ENCODE data around the gene DLGAP3. TPM values are rescaled to one million over a fixed set of nuclear protein-coding genes. Genes with fewer than 3 reads are reported as not detected.

The DLGAP3 gene
- polyA plus RNA-seq, 2 of the 4 experiments (the other 2 are of a cell fraction), result 0.05 TPM; not detected in 1

GRCh38 chr1:34974626-34975025 is 45.2 kb upstream of the DLGAP3 start:
- WGBS (ENCODE audit: missing lambda C conversion rate), result 66% methylated on average over 8 of the region's 8 CpGs
- no peak overlapping the region for H3K27ac ChIP-seq
- H3K4me2 ChIP-seq, result no peak overlapping the region
- CTCF ChIA-PET, result interaction anchor here (2.3 kb wide), 1 partner anchor 10 kb away, joined by 6 read pairs; the partner anchor contains the start of gene TMEM35B
- FAIRE-seq (no peak), DNase-seq (ENCODE audit: low read depth in 1 of 2, low spot score in 1 of 2) (no peak), ATAC-seq (no peak)
- POLR2A ChIA-PET, result no interaction called here
- TF ChIP-seq HEYL (CRISPR knock-in tag; IDR thresholded peaks at IDR 0.05) (no peak), MAFK (IDR thresholded peaks at IDR 0.05; ENCODE audit: partially characterized antibody) (no peak), RAD21 (conservative IDR thresholded peaks at IDR 0.05 in 1 of 2, IDR thresholded peaks at IDR 0.05 in 1 of 2) (no peak), MYC (IDR thresholded peaks at IDR 0.05; ENCODE audit: borderline replicate concordance, low read length) (no peak)
- H3K4me3 ChIP-seq, result no peak overlapping the region
- H3K4me1 ChIP-seq, result no peaks in the 10 kb centered on the region
- no peaks in the 10 kb centered on the region for H3K9me3 ChIP-seq

GRCh38 chr1:34973326-34973725 is 43.9 kb upstream of the DLGAP3 start:
- WGBS (ENCODE audit: missing lambda C conversion rate), result 90% methylated on average over 3 of the region's 3 CpGs
- CTCF ChIA-PET, result interaction anchor here (1.6 kb wide), 1 partner anchor 187 kb away, joined by 4 read pairs; no protein-coding TSS in a partner anchor
- Histone ChIP-seq H3K4me3 (no peak overlapping the region), H3K4me1 (no peaks in the 10 kb centered on the region), H3K27ac (no peak overlapping the region), H3K4me2 (no peak overlapping the region), H3K9me3 (peaks cover 11% of the 10 kb centered on the region)
- no peak for TF ChIP-seq ESRRA (IDR thresholded peaks at IDR 0.05; ENCODE audit: borderline replicate concordance, low read length)
- TF ChIP-seq SMC3 (IDR thresholded peaks at IDR 0.05), result no peak
- no peak for TF ChIP-seq ZNF302 (CRISPR knock-in tag; IDR thresholded peaks at IDR 0.05)
- no peak for TF ChIP-seq E2F6 (IDR thresholded peaks at IDR 0.05; ENCODE audit: borderline replicate concordance, low read depth)
- no peak for TF ChIP-seq NPAS2 (CRISPR knock-in tag; IDR thresholded peaks at IDR 0.05; ENCODE audit: borderline replicate concordance)
- no peak for TF ChIP-seq HOXA7 (CRISPR knock-in tag; IDR thresholded peaks at IDR 0.05)
- no peak for TF ChIP-seq CBX8 (IDR thresholded peaks at IDR 0.05)
- TF ChIP-seq USF2 (IDR thresholded peaks at IDR 0.05), result no peak
- DNase-seq (ENCODE audit: low read depth in 1 of 2, low spot score in 1 of 2) (no peak), ATAC-seq (no peak), FAIRE-seq (no peak)
- POLR2A ChIA-PET, result interaction anchor here (0.6 kb wide), 1 partner anchor 11 kb away, joined by 5 read pairs; the partner anchor contains the start of gene TMEM35B

GRCh38 chr1:34970829-34971228 is 41.4 kb upstream of the DLGAP3 start:
- Histone ChIP-seq H3K27ac (no peak overlapping the region), H3K4me1 (no peaks in the 10 kb centered on the region), H3K9me3 (peaks cover 11% of the 10 kb centered on the region), H3K4me3 (no peak overlapping the region), H3K4me2 (no peak overlapping the region)
- CTCF ChIA-PET, result interaction anchor here (0.8 kb wide), 1 partner anchor 118 kb away, joined by 3 read pairs; no protein-coding TSS in a partner anchor
- no peak for ATAC-seq
- FAIRE-seq, result no peak
- WGBS (ENCODE audit: missing lambda C conversion rate), result 10% methylated on average over 5 of the region's 5 CpGs
- DNase-seq (ENCODE audit: low read depth in 1 of 2, low spot score in 1 of 2), result no peak
- POLR2A ChIA-PET, result no interaction called here
- TF ChIP-seq MAZ (IDR thresholded peaks at IDR 0.05; ENCODE audit: borderline replicate concordance, low read depth, low read length) (no peak), MAFK (IDR thresholded peaks at IDR 0.05; ENCODE audit: partially characterized antibody) (no peak), KDM1A (IDR thresholded peaks at IDR 0.05; ENCODE audit: low read depth) (no peak), HDAC2 (IDR thresholded peaks at IDR 0.05) (no peak), USF2 (IDR thresholded peaks at IDR 0.05) (no peak), RCOR1 (IDR thresholded peaks at IDR 0.05; ENCODE audit: low read depth, low read length) (no peak), ELK1 (IDR thresholded peaks at IDR 0.05; ENCODE audit: low read depth, low read length) (no peak), MYC (IDR thresholded peaks at IDR 0.05; ENCODE audit: borderline replicate concordance, low read length) (no peak), NFE2L2 (conservative IDR thresholded peaks at IDR 0.05; ENCODE audit: low read length) (no peak), CBX8 (IDR thresholded peaks at IDR 0.05) (no peak), JUN (IDR thresholded peaks at IDR 0.05) (no peak), EHMT2 (IDR thresholded peaks at IDR 0.05; ENCODE audit: low read depth) (no peak), ZC3H11A (IDR thresholded peaks at IDR 0.05) (no peak), PHF8 (IDR thresholded peaks at IDR 0.05; ENCODE audit: borderline replicate concordance, low read depth) (no peak), FOSL2 (IDR thresholded peaks at IDR 0.05) (no peak), FOSL2 (CRISPR knock-in tag; IDR thresholded peaks at IDR 0.05) (no peak), HES2 (IDR thresholded peaks at IDR 0.05) (no peak), ESRRA (IDR thresholded peaks at IDR 0.05; ENCODE audit: borderline replicate concordance, low read length) (no peak)

All from A549 (cell line).